ENCODE measurements around the gene KIFC3. TPM values are rescaled to one million over a fixed set of nuclear protein-coding genes. Genes with fewer than 3 reads are reported as not detected.

KIFC3 gene
- total and polyA plus RNA-seq, 2 of the 13 experiments (the other 11 are each of a cell fraction or from before 2014, with no cell fraction given) = 42.1 to 45.3 TPM

- peak; percentile 16; the same call in 1 of the 2 replicates for TF ChIP-seq FOSL1 (CRISPR knock-in tag; IDR thresholded peaks at IDR 0.05; ENCODE audit: borderline replicate concordance)
- no peak; the same call in 1 of the 2 replicates for TF ChIP-seq ERF (CRISPR knock-in tag; IDR thresholded peaks at IDR 0.05)
- no peak for TF ChIP-seq ZFP82 (CRISPR knock-in tag; IDR thresholded peaks at IDR 0.05; ENCODE audit: borderline replicate concordance)
- TF ChIP-seq ZNF142 (CRISPR knock-in tag; IDR thresholded peaks at IDR 0.05) = no peak; the same call in 1 of the 2 replicates
- no peak for TF ChIP-seq ZSCAN22 (CRISPR knock-in tag; IDR thresholded peaks at IDR 0.05)
- TF ChIP-seq IKZF5 (CRISPR knock-in tag; IDR thresholded peaks at IDR 0.05) = peak; percentile 87
- TF ChIP-seq ZNF557 (CRISPR knock-in tag; IDR thresholded peaks at IDR 0.05) = 0 out of 2 replicates have a peak, but pooled peaks have one; percentile 2
- TF ChIP-seq ZFP91 (CRISPR knock-in tag; IDR thresholded peaks at IDR 0.05; ENCODE audit: borderline replicate concordance) = peak; percentile 43; the same call in 1 of the 2 replicates
- no peak for TF ChIP-seq DR1 (CRISPR knock-in tag; IDR thresholded peaks at IDR 0.05)
- TF ChIP-seq PRDM10 (CRISPR knock-in tag; IDR thresholded peaks at IDR 0.05; ENCODE audit: low read depth) = peak; percentile 79; the same call in 1 of the 2 replicates
- no peak for TF ChIP-seq ZNF563 (CRISPR knock-in tag; IDR thresholded peaks at IDR 0.05)
- TF ChIP-seq CENPBD1 (CRISPR knock-in tag; IDR thresholded peaks at IDR 0.05; ENCODE audit: borderline replicate concordance, low read depth) = no peak
- no peak for TF ChIP-seq NPAS2 (CRISPR knock-in tag; IDR thresholded peaks at IDR 0.05; ENCODE audit: borderline replicate concordance)
- 0 out of 2 replicates have a peak, but pooled peaks have one; percentile 5 for TF ChIP-seq ZNF160 (CRISPR knock-in tag; IDR thresholded peaks at IDR 0.05)
These were observed 20.3 kb downstream of the KIFC3 start (continued) for GRCh38 chr16:57781741-57782606.

Measured in HepG2 (cell line).